CD14-positive monocyte (primary cell): ENCODE results near the gene F10. TPM values are rescaled to one million over a fixed set of nuclear protein-coding genes. Genes with fewer than 3 reads are reported as not detected.

Experiments used
- DNase-seq, 3 donors: peaks; one replicate each; pipeline ENCODE4 v3.0.0-alpha.2; 2011 to 2022
- H2AFZ ChIP-seq: 2 replicates; pipeline ENCODE4 v1.6.0; 2012; ENCODE audit warnings: mild to moderate bottlenecking, low read depth, low read length, inconsistent platforms; ENCODE audit not compliant: insufficient read depth, poor library complexity, severe bottlenecking
- H3K27ac ChIP-seq, 2 donors: 1 replicate in 1 of 2; 2 replicates in 1 of 2; pipeline ENCODE4 v1.5.1; 2012 to 2013; ENCODE audit warnings: low read length in 2 of 2, control low read depth in 1 of 2, inconsistent platforms in 1 of 2, low read depth in 1 of 2, mild to moderate bottlenecking in 1 of 2
- H3K27me3 ChIP-seq, 2 donors: one replicate each; pipeline versions ENCODE4 v1.6.0 to v1.6.1; 2011 to 2013; ENCODE audit warnings: low read length in 2 of 2; ENCODE audit not compliant: control insufficient read depth in 2 of 2, insufficient read depth in 2 of 2
- H3K36me3 ChIP-seq, 2 donors: replicated peaks in 1 of 2; 1 replicate in 1 of 2; 2 replicates in 1 of 2; pipeline versions ENCODE4 v1.5.1 to v1.6.1; 2012 to 2013; ENCODE audit warnings: low read length in 2 of 2, control low read depth in 1 of 2, inconsistent platforms in 1 of 2, mild to moderate bottlenecking in 1 of 2; ENCODE audit not compliant: insufficient read depth in 2 of 2, control insufficient read depth in 1 of 2
- H3K4me1 ChIP-seq, 2 donors: 1 replicate in 1 of 2; 2 replicates in 1 of 2; pipeline versions ENCODE4 v1.5.1 to v1.6.1; 2012 to 2013; ENCODE audit warnings: low read length in 2 of 2, control low read depth in 1 of 2, inconsistent platforms in 1 of 2, mild to moderate bottlenecking in 1 of 2, moderate library complexity in 1 of 2; ENCODE audit not compliant: insufficient read depth in 2 of 2, control insufficient read depth in 1 of 2
- H3K4me2 ChIP-seq: replicated peaks from 2 replicates; pipeline ENCODE3; 2012; ENCODE audit warnings: low read length, moderate library complexity, mild to moderate bottlenecking; ENCODE audit not compliant: poor library complexity, severe bottlenecking; ENCODE audit errors: extremely low read depth
- H3K4me3 ChIP-seq, 3 experiments: fragments of 200-600 bp in 1 of 3; sonication (generic) in 1 of 3; replicated peaks in 1 of 3; 1 replicate in 2 of 3; 2 replicates in 1 of 3; pipeline ENCODE4 v1.5.1; 2011 to 2013; ENCODE audit warnings: low read length in 3 of 3, mild to moderate bottlenecking in 3 of 3, control low read depth in 2 of 3, low read depth in 2 of 3, inconsistent platforms in 1 of 3, moderate library complexity in 1 of 3
- H3K79me2 ChIP-seq: 2 replicates; pipeline ENCODE4 v1.6.0; 2012; ENCODE audit warnings: mild to moderate bottlenecking, control low read depth, inconsistent platforms, low read length, moderate library complexity; ENCODE audit not compliant: insufficient read depth
- H3K9ac ChIP-seq: 2 replicates; pipeline ENCODE4 v1.6.0; 2017; ENCODE audit warnings: low read length, mild to moderate bottlenecking; ENCODE audit not compliant: insufficient read depth, poor library complexity, severe bottlenecking
- H3K9me3 ChIP-seq, 2 donors: replicated peaks in 1 of 2; 1 replicate in 1 of 2; 2 replicates in 1 of 2; pipeline versions ENCODE4 v1.5.1 to v1.6.1; 2012 to 2013; ENCODE audit warnings: low read length in 2 of 2, control low read depth in 1 of 2; ENCODE audit not compliant: control insufficient read depth in 1 of 2, insufficient read depth in 1 of 2
- H4K20me1 ChIP-seq: 2 replicates; pipeline ENCODE4 v1.6.0; 2012; ENCODE audit warnings: mild to moderate bottlenecking, low read length, control low read depth, moderate library complexity; ENCODE audit not compliant: insufficient read depth
- H3K27ac Mint-ChIP-seq, 7 donors: one replicate each; pipeline ENCODE4 v1.8.0; 2020; ENCODE audit warnings: mild to moderate bottlenecking in 7 of 7, mixed read lengths in 7 of 7, moderate library complexity in 6 of 7, inconsistent platforms in 2 of 7
- H3K27me3 Mint-ChIP-seq, 3 donors: one replicate each; pipeline ENCODE4 v1.8.0; 2021 to 2022; ENCODE audit warnings: low read depth in 3 of 3, mild to moderate bottlenecking in 3 of 3, mixed read lengths in 3 of 3, moderate library complexity in 3 of 3, inconsistent platforms in 1 of 3
- H3K36me3 Mint-ChIP-seq, 2 donors: one replicate each; pipeline ENCODE4 v1.8.0; 2020; ENCODE audit warnings: mixed read lengths in 2 of 2, inconsistent platforms in 1 of 2, mild to moderate bottlenecking in 1 of 2
- H3K4me1 Mint-ChIP-seq: one replicate; pipeline ENCODE4 v1.8.0; 2020; ENCODE audit warnings: mild to moderate bottlenecking, mixed read lengths
- H3K4me3 Mint-ChIP-seq, 2 donors: one replicate each; pipeline ENCODE4 v1.8.0; 2020; ENCODE audit warnings: mild to moderate bottlenecking in 2 of 2, mixed read lengths in 2 of 2, moderate library complexity in 1 of 2
- H3K9me3 Mint-ChIP-seq, 7 donors: one replicate each; pipeline ENCODE4 v1.8.0; 2020 to 2022; ENCODE audit warnings: mixed read lengths in 7 of 7, mild to moderate bottlenecking in 6 of 7, moderate library complexity in 6 of 7, inconsistent platforms in 2 of 7
- CTCF ChIP-seq: fragments of 200-600 bp; IDR thresholded peaks from one replicate; pipeline ENCODE4 v1.8.0; 2022; ENCODE audit warnings: antibody characterized with exemption, mild to moderate bottlenecking
- WGBS: methylation state at CpG from one replicate; pipeline ENCODE4 v1.1.5; 2013; ENCODE audit warnings: missing lambda C conversion rate; ENCODE audit not compliant: insufficient coverage; 5-methylcytosine and 5-hydroxymethylcytosine counted together
- intact Hi-C, 2 donors: fragments of 100-400 bp; cut with micrococcal nuclease; formaldehyde crosslinking; loops; one replicate each; pipeline versions ENCODE4 v1.15.0 to v1.15.1; 2023
- polyA plus RNA-seq, 3 donors: library from polyadenylated mRNA; depleted of rRNA in 1 of 3; unstranded in 2 of 3; stranded (reverse) in 1 of 3; fragments of 300-500 nt in 2 of 3; fragments of >200 nt in 1 of 3; fragmentation: Illumina TruSeq in 2 of 3; gene quantifications; 1 replicate in 2 of 3; 2 replicates in 1 of 3; pipeline ENCODE4 v1.2.3, GENCODE V29; 2012 to 2021

Gene F10
- polyA plus RNA-seq, 3 donors = not detected

- H3K27ac ChIP-seq = no peak overlapping the region
- Mint-ChIP-seq H3K4me3 (no peak overlapping the region), H3K9me3 (peaks cover 0 to 7% (median 0%) of the 10 kb centered on the region in 7 donors), H3K27ac (no peak overlapping the region), H3K4me1 (no peaks in the 10 kb centered on the region), H3K36me3 (no peaks in the 10 kb centered on the region), H3K27me3 (peaks cover 0 to 3% (median 2%) of the 10 kb centered on the region in 3 donors)
- H4K20me1 ChIP-seq = no peaks in the 10 kb centered on the region
- H3K4me3 ChIP-seq = no peak overlapping the region
- no peaks in the 10 kb centered on the region for H3K79me2 ChIP-seq
- no peaks in the 10 kb centered on the region for H3K27me3 ChIP-seq
- H3K4me2 ChIP-seq = no peak overlapping the region
- TF ChIP-seq CTCF = no peak
- no peaks in the 10 kb centered on the region for H3K36me3 ChIP-seq
- no peaks in the 10 kb centered on the region for H3K9me3 ChIP-seq
- H2AFZ ChIP-seq = no peak overlapping the region
- intact Hi-C loops = no loop called here
- 94% methylated on average over 24 of the region's 24 CpGs for WGBS
- no peaks in the 10 kb centered on the region for H3K4me1 ChIP-seq
- no peak for DNase-seq
- no peak overlapping the region for H3K9ac ChIP-seq
Observed at GRCh38 chr13:113084943-113085540, 37.6 kb upstream of the F10 start.

- intact Hi-C loops = no loop called here
- H3K36me3 Mint-ChIP-seq = no peaks in the 10 kb centered on the region
- no peak overlapping the region for H3K27ac ChIP-seq
Observed at GRCh38 chr13:113086031-113086750, 36.4 kb upstream of the F10 start.

More at GRCh38 chr13:113086031-113086750, 36.4 kb upstream of the F10 start:
- Histone ChIP-seq H3K36me3 (no peaks in the 10 kb centered on the region), H3K79me2 (no peaks in the 10 kb centered on the region), H3K9ac (no peak overlapping the region), H3K9me3 (no peaks in the 10 kb centered on the region), H3K4me2 (no peak overlapping the region), H3K27me3 (no peaks in the 10 kb centered on the region), H3K4me3 (no peak overlapping the region), H4K20me1 (no peaks in the 10 kb centered on the region), H2AFZ (no peak overlapping the region), H3K4me1 (no peaks in the 10 kb centered on the region)
- Mint-ChIP-seq H3K4me1 (no peaks in the 10 kb centered on the region), H3K27me3 (peaks cover 0 to 2% (median 2%) of the 10 kb centered on the region in 3 donors), H3K27ac (no peak overlapping the region), H3K4me3 (no peak overlapping the region), H3K9me3 (peaks cover 0 to 7% (median 0%) of the 10 kb centered on the region in 7 donors)
- DNase-seq = no peak
- WGBS = 87% methylated on average over 23 of the region's 32 CpGs
- TF ChIP-seq CTCF = no peak
